Fibroblast of lung (primary cell): ENCODE results near the gene NLRP1. TPM values are rescaled to one million over a fixed set of nuclear protein-coding genes. Genes with fewer than 3 reads are reported as not detected.

ENCODE experiments used
- DNase-seq, 2 donors: peaks; one replicate each; pipeline versions ENCODE4 v3.0.0 to v3.0.0-alpha.2; 2010; ENCODE audit warnings: low read depth in 2 of 2
- H2AFZ ChIP-seq: 2 replicates; pipeline ENCODE4 v1.5.1; 2012; ENCODE audit warnings: low read length, control low read depth, inconsistent platforms
- H3K27ac ChIP-seq: 2 replicates; pipeline ENCODE4 v1.5.1; 2011; ENCODE audit warnings: low read length, control low read depth; ENCODE audit not compliant: insufficient read depth
- H3K27me3 ChIP-seq: 2 replicates; pipeline ENCODE4 v1.5.1; 2011; ENCODE audit warnings: mild to moderate bottlenecking, low read length; ENCODE audit not compliant: control insufficient read depth, insufficient read depth
- H3K36me3 ChIP-seq: 2 replicates; pipeline ENCODE4 v1.5.1; 2011; ENCODE audit warnings: low read length; ENCODE audit not compliant: control insufficient read depth, insufficient read depth
- H3K4me1 ChIP-seq: 2 replicates; pipeline ENCODE4 v1.5.1; 2011; ENCODE audit warnings: low read length; ENCODE audit not compliant: control insufficient read depth, insufficient read depth; ENCODE audit errors: extremely low read depth
- H3K4me2 ChIP-seq: 2 replicates; pipeline ENCODE4 v1.5.1; 2011; ENCODE audit warnings: low read length, control low read depth; ENCODE audit not compliant: insufficient read depth; ENCODE audit errors: extremely low read depth
- H3K4me3 ChIP-seq, 4 experiments: fragments of 200-600 bp in 1 of 4; sonication (generic) in 1 of 4; replicated peaks in 1 of 4; 2 replicates each; pipeline ENCODE4 v1.5.1; 2011 to 2016; ENCODE audit warnings: low read length in 4 of 4, low read depth in 3 of 4, mild to moderate bottlenecking in 3 of 4, control low read depth in 2 of 4, inconsistent platforms in 1 of 4, mixed read lengths in 1 of 4; ENCODE audit not compliant: insufficient read depth in 1 of 4; ENCODE audit errors: control extremely low read depth in 1 of 4
- H3K79me2 ChIP-seq: 2 replicates; pipeline ENCODE4 v1.5.1; 2012; ENCODE audit warnings: mild to moderate bottlenecking, low read length, inconsistent platforms; ENCODE audit not compliant: control insufficient read depth, insufficient read depth
- H3K9ac ChIP-seq: 2 replicates; pipeline ENCODE4 v1.5.1; 2011; ENCODE audit warnings: mild to moderate bottlenecking, low read length, control low read depth; ENCODE audit not compliant: insufficient read depth
- H3K9me3 ChIP-seq: 2 replicates; pipeline ENCODE4 v1.5.1; 2012; ENCODE audit warnings: low read depth, low read length; ENCODE audit not compliant: control insufficient read depth, insufficient read depth
- H4K20me1 ChIP-seq: 2 replicates; pipeline ENCODE4 v1.5.1; 2011; ENCODE audit warnings: low read length; ENCODE audit not compliant: control insufficient read depth, insufficient read depth; ENCODE audit errors: extremely low read depth
- EZH2 ChIP-seq: IDR thresholded peaks from 2 replicates; pipeline ENCODE4 v1.5.1; 2012; ENCODE audit warnings: low read length, control low read depth, mild to moderate bottlenecking; ENCODE audit errors: missing control alignments
- polyA plus RNA-seq, 2 donors: library from polyadenylated mRNA; depleted of rRNA in 1 of 2; stranded (reverse) in 1 of 2; unstranded in 1 of 2; fragments of >200 nt; gene quantifications; 2 replicates each; pipeline ENCODE4 v1.2.1, GENCODE V29; 2011 to 2012; ENCODE audit warnings: missing spikeins in 1 of 2
- total RNA-seq: library from RNA; depleted of rRNA; stranded (reverse); fragments of >200 nt; gene quantifications from 2 replicates; pipeline ENCODE4 v1.2.1, GENCODE V29; 2014
- TF ChIP-seq, protein P1 (sequence below), 2 donors: IDR thresholded peaks in 1 of 2; conservative IDR thresholded peaks in 1 of 2; 1 replicate in 1 of 2; 2 replicates in 1 of 2; pipeline ENCODE4 v1.5.1; 2011 to 2012; ENCODE audit warnings: low read length in 2 of 2, control low read depth in 1 of 2, inconsistent platforms in 1 of 2, low read depth in 1 of 2, mild to moderate bottlenecking in 1 of 2

NLRP1 gene
- total and polyA plus RNA-seq, 2 donors (not counting 1 experiment from before 2014, with no cell fraction given): 22.1 to 23.1 TPM

GRCh38 chr17:5501685-5502084 lies 82.6 kb downstream of the NLRP1 start:
- no peak for TF ChIP-seq EZH2
- Histone ChIP-seq H3K27ac (no peak overlapping the region), H3K79me2 (no peaks in the 10 kb centered on the region), H3K9ac (no peak overlapping the region), H3K27me3 (no peaks in the 10 kb centered on the region), H4K20me1 (no peaks in the 10 kb centered on the region), H3K9me3 (no peaks in the 10 kb centered on the region), H3K4me2 (no peak overlapping the region), H2AFZ (no peak overlapping the region), H3K4me1 (peaks cover 4% of the 10 kb centered on the region), H3K36me3 (peaks cover 1% of the 10 kb centered on the region), H3K4me3 (no peak overlapping the region)
- no peak for DNase-seq

- Histone ChIP-seq H3K36me3 (peaks cover 1% of the 10 kb centered on the region), H3K4me1 (peaks cover 4% of the 10 kb centered on the region), H3K4me3 (peak overlapping the region; percentile 56 to 79 (median 76)), H4K20me1 (no peaks in the 10 kb centered on the region), H3K4me2 (peak overlapping the region; percentile 95), H3K9ac (peak overlapping the region; percentile 77), H3K9me3 (no peaks in the 10 kb centered on the region), H2AFZ (peak overlapping the region; percentile 69), H3K27ac (no peak overlapping the region), H3K79me2 (no peaks in the 10 kb centered on the region), H3K27me3 (no peaks in the 10 kb centered on the region)
- TF ChIP-seq EZH2: no peak
- TF ChIP-seq, protein P1, sequence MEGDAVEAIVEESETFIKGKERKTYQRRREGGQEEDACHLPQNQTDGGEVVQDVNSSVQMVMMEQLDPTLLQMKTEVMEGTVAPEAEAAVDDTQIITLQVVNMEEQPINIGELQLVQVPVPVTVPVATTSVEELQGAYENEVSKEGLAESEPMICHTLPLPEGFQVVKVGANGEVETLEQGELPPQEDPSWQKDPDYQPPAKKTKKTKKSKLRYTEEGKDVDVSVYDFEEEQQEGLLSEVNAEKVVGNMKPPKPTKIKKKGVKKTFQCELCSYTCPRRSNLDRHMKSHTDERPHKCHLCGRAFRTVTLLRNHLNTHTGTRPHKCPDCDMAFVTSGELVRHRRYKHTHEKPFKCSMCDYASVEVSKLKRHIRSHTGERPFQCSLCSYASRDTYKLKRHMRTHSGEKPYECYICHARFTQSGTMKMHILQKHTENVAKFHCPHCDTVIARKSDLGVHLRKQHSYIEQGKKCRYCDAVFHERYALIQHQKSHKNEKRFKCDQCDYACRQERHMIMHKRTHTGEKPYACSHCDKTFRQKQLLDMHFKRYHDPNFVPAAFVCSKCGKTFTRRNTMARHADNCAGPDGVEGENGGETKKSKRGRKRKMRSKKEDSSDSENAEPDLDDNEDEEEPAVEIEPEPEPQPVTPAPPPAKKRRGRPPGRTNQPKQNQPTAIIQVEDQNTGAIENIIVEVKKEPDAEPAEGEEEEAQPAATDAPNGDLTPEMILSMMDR (conservative IDR thresholded peaks at IDR 0.05 in 1 of 2, IDR thresholded peaks at IDR 0.05 in 1 of 2; ENCODE audit: low read depth in 1 of 2, low read length in 2 of 2): no peak
- DNase-seq: peak; percentile 85 to 90
These were observed 83.5 kb downstream of the NLRP1 start for GRCh38 chr17:5500589-5501391.

DNA sequence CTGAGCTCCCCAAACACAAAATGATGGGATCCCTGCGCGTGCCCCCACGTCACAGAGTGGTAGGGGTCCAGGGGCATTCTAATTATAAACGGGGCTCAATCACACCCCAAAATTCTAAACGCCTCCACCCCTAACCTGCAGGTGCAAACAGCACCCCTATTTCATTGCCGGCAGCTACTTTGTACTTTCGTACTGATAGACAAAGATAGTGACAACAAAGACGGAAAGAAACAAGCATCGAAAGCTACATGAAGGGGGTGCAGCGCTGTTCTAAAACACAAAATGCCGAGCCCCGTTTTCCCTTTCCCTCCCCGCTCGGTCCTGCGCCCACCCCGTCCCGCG lies 84.1 kb downstream of the NLRP1 start:
- no peaks in the 10 kb centered on the region for H3K27me3 ChIP-seq
- TF ChIP-seq EZH2: no peak
- TF ChIP-seq, protein P1 (conservative IDR thresholded peaks at IDR 0.05 in 1 of 2, IDR thresholded peaks at IDR 0.05 in 1 of 2; ENCODE audit: low read depth in 1 of 2, low read length in 2 of 2): no peak
- peak overlapping the region; percentile 95 for H3K4me2 ChIP-seq
- no peaks in the 10 kb centered on the region for H4K20me1 ChIP-seq
- no peaks in the 10 kb centered on the region for H3K79me2 ChIP-seq
- H3K9me3 ChIP-seq: no peaks in the 10 kb centered on the region
- DNase-seq: no peak
- H3K27ac ChIP-seq: no peak overlapping the region
- peaks cover 4% of the 10 kb centered on the region for H3K4me1 ChIP-seq
- H3K4me3 ChIP-seq: peak overlapping the region; percentile 56 to 79 (median 76)
- H3K9ac ChIP-seq: peak overlapping the region; percentile 77
- peaks cover 1% of the 10 kb centered on the region for H3K36me3 ChIP-seq
- H2AFZ ChIP-seq: peak overlapping the region; percentile 30
